Gastroesophageal sphincter (tissue), 3 donors: ENCODE data around the gene UQCC3.

Source experiments
- EP300 ChIP-seq: sonication (generic); formaldehyde crosslinking; IDR thresholded peaks from one replicate; pipeline ENCODE4 v1.6.1; 2017; ENCODE audit warnings: antibody characterized with exemption, mild to moderate bottlenecking
- POLR2A ChIP-seq, 2 donors: fragments of 450-650 bp; IDR thresholded peaks; one replicate each; pipeline ENCODE4 v1.6.1; 2017; ENCODE audit warnings: antibody characterized with exemption in 2 of 2, mild to moderate bottlenecking in 2 of 2, moderate library complexity in 1 of 2
- POLR2AphosphoS5 ChIP-seq: sonication (generic); formaldehyde crosslinking; IDR thresholded peaks from one replicate; pipeline ENCODE4 v1.6.1; 2017; ENCODE audit warnings: antibody characterized with exemption
- TF ChIP-seq, protein P1 (sequence below), 4 experiments: fragments of 200-600 bp in 2 of 4; fragments of 450-650 bp in 2 of 4; sonication (generic) in 1 of 4; IDR thresholded peaks; one replicate each; pipeline ENCODE4 v1.5.1; 2017 to 2019; ENCODE audit warnings: antibody characterized with exemption in 4 of 4, mild to moderate bottlenecking in 2 of 4, moderate library complexity in 2 of 4

DNA sequence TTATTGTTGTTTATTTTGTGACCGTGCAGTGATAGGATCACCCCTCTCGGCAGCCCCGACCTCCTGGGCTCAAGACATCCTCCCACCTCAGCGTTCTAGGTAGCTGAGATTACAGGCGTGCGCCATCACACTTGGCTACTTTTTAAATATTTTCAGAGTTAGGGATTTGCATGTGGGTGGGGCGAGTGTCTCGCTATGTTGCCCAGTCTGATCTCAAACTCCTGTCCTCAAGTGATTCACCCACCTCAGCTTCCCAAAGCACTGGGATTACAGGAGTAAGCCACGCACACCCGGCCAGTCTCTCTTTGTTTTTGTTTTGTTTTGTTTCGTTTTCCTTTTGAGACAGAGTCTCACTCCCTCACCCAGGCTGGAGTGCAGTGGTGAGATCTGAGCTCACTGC, 17.2 kb upstream of the UQCC3 start:
- TF ChIP-seq, protein P1, sequence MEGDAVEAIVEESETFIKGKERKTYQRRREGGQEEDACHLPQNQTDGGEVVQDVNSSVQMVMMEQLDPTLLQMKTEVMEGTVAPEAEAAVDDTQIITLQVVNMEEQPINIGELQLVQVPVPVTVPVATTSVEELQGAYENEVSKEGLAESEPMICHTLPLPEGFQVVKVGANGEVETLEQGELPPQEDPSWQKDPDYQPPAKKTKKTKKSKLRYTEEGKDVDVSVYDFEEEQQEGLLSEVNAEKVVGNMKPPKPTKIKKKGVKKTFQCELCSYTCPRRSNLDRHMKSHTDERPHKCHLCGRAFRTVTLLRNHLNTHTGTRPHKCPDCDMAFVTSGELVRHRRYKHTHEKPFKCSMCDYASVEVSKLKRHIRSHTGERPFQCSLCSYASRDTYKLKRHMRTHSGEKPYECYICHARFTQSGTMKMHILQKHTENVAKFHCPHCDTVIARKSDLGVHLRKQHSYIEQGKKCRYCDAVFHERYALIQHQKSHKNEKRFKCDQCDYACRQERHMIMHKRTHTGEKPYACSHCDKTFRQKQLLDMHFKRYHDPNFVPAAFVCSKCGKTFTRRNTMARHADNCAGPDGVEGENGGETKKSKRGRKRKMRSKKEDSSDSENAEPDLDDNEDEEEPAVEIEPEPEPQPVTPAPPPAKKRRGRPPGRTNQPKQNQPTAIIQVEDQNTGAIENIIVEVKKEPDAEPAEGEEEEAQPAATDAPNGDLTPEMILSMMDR (IDR thresholded peaks at IDR 0.05): no peak
- TF ChIP-seq POLR2A (IDR thresholded peaks at IDR 0.05) (no peak), EP300 (no peak), POLR2AphosphoS5 (no peak)
